GM12874 (cell line): Measurements from ENCODE around the gene PTOV1.

Experiments used
- TF ChIP-seq, protein P1 (sequence below): IDR thresholded peaks from 2 replicates; pipeline ENCODE4 v1.5.1; 2011; ENCODE audit warnings: low read depth, mild to moderate bottlenecking, control low read depth, low read length, moderate library complexity; ENCODE audit not compliant: insufficient read depth

PTOV1 gene

DNA sequence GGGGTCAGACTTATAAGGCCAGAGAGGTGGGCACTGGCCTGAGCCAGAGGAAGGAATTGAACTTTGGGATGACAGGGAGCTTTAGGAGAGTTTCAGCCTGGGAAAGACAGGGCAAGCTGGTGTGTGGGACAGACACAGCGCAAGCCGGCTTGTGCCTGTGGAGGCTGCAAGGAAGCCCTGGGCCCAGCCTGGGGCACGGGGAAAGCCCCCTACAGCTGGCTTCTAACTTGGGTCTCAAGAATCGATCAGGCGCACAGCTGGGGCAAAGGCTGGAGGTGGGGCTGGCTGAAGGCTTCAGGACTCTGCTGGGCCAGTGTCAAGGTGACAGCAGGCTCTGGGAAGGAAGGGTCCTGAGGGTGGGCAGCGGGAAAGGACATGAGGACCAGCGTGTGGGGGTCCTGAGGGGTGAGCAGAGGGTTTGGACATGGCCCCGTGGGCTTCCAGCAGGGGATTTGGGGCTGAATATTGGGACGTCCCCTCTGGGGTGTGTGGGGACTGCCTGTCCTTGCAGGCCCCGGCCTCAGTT lies 3.0 kb downstream of the PTOV1 start:
- TF ChIP-seq, protein P1, sequence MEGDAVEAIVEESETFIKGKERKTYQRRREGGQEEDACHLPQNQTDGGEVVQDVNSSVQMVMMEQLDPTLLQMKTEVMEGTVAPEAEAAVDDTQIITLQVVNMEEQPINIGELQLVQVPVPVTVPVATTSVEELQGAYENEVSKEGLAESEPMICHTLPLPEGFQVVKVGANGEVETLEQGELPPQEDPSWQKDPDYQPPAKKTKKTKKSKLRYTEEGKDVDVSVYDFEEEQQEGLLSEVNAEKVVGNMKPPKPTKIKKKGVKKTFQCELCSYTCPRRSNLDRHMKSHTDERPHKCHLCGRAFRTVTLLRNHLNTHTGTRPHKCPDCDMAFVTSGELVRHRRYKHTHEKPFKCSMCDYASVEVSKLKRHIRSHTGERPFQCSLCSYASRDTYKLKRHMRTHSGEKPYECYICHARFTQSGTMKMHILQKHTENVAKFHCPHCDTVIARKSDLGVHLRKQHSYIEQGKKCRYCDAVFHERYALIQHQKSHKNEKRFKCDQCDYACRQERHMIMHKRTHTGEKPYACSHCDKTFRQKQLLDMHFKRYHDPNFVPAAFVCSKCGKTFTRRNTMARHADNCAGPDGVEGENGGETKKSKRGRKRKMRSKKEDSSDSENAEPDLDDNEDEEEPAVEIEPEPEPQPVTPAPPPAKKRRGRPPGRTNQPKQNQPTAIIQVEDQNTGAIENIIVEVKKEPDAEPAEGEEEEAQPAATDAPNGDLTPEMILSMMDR = no peak

DNA sequence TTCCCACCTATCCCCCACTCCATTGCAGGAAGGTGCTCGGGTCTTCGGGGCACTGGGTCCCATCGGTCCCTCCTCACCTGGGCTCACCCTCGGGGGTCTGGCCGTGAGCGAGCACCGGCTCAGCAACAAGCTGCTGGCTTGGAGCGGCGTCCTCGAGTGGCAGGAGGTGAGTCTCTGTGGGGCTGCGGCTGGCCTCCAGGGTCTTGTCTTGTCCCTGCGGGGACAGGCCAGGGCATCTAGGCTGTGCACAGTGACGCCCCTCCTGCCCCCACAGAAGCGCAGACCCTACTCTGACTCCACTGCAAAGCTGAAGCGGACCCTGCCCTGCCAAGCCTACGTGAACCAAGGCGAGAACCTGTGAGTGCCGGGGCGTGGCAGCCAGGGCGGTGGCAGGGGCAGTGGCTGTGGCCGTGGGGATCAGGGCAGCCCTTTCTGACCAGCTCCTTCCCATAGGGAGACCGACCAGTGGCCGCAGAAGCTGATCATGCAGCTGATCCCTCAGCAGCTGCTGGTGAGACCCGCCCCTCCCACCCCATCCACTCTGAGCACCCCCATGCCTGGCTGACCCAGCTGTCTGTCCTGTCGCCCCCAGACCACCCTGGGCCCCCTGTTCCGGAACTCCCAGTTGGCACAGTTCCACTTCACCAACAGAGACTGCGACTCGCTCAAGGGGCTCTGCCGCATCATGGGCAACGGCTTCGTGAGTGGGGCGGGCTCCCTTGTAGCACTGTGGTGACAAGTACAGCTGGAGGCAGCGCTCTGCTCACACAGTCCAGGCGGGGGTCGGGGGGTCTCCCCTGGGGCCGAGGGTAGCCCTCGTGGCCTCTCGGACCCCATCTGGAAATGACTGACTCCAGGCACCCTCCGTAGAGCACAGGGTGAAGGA lies 3.7 kb downstream of the PTOV1 start:
- TF ChIP-seq, protein P1 = no peak

DNA sequence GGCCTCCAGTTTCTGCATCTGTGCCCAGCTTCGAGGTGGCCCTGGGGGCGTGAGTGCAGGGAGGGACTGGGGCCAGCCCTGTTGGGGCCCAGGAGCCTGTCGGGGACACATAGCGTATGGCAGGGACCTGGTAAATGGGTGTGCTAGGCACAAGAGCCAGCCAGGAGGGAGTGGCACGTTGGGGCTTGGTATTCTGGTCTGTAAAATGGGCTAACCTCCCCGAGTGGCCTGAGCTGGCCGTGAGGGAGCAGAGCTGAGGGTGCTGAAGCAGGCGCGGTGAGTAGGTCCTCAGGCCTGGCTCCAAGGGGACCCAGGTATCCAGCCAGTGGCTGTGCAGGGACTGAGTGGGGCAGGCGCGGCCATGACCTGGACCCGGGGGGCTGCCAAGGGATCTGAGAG lies 4.3 kb downstream of the PTOV1 start:
- TF ChIP-seq, protein P1 = no peak

DNA sequence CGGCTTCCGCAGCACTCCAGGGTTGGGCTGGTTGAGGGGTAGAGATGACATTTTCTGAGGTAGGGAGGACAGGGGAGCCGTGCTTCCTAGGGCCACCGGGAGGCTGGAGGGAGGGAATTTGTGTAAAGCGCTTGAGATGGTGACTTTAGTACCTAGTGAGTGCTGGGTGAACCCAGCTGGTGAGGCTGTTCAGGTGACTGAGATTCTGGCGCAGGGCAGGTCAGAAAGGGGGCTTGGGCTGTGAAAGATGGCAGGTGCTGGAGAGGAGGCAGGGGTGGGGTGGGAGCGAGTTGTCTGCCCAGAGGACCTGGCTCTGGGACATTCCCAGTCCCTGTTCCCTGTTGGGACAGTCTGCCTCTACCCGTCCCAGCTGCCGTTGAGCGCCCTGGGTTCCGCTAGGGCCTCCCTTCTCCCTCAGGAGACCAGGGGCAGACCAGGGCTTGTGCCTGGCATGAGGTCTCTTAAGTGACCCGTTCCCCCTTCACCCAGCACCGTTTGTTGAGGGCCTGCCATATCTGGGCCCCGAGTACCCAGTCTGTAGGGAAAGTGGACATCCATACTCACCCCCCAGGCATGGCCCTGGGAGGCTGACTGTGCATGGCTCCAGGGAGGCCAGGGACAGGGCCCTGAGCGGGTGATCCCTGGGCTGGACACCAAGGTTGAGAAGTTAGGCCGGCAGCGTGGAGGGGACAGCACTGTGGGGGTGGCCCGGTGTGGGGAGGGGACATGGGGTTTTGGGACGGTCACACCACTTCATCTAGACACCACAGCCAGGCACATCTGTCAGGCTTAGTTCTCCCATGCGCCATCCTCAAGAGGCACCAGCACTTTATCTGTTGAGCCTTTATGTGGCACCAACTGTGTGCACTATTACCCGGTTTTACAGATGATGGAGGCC lies 5.0 kb downstream of the PTOV1 start:
- TF ChIP-seq, protein P1 = no peak

DNA sequence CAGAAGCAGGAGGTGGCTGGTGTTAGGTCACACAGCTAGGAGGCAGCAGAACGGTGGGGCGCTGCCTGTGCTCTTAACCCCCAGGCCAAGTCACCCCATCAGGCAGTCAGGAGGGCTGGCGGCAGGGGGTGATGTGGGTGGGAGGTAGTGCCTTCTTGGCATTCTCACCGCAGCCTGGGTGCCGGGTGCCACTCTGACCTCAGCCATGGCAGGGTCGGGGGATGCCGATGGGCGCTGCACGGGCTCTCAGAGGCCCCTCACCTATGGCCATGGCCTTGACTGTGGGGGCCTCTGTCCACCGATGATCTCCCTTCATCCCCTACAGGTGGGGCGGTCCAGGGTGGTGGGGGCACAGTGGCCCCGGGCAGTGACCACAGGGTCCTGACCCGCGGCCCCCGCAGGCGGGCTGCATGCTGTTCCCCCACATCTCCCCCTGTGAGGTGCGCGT lies 5.6 kb downstream of the PTOV1 start:
- TF ChIP-seq, protein P1 = no peak

DNA sequence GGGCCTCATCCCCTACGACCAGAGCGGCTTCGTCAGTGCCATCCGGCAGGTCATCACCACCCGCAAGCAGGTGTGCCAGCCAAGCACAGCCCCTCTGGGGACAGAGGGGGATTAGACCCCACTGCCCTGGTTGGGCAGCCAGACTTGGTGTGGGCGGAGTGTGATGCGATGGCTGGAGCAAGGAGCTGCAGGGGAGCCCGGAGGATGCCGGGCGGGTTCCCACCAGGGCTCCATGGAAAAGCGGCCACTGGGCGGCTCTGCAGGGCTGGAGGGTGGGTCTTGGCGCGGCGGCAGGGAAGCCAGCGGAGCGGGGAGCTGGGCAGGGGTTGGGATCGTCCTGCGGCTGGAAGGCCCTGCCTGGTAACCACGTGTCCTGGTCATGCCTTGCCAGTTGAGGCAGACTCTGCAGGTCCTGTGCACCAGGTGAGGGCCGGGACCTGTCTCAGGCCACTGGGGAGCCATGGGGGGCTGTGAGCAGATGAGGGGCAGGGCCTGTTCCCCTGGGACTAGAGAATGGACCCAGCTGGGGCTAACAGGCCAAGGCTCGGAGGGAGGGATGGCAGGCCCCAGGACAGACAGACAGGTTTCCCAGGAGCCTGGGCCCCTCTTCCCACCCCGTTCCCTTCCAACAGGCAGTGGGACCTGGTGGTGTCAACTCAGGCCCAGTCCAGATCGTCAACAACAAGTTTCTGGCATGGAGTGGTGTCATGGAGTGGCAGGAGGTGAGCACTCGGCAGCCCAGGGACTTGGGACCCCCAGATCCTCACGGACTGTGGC lies 6.3 kb downstream of the PTOV1 start:
- TF ChIP-seq, protein P1 = no peak
